Raji (cell line): ENCODE measurements around the gene LPCAT2.

Experiments
- POLR2A ChIP-seq: IDR thresholded peaks from 2 replicates; pipeline ENCODE4 v1.6.1; 2011; ENCODE audit warnings: low read depth, low read length, control low read depth; ENCODE audit not compliant: insufficient read depth

LPCAT2 gene

GRCh38 chr16:55624696-55625095 lies 115.8 kb downstream of the LPCAT2 start:
- no peak for TF ChIP-seq POLR2A

GRCh38 chr16:55625843-55626242 lies 117.0 kb downstream of the LPCAT2 start:
- TF ChIP-seq POLR2A = no peak

- TF ChIP-seq POLR2A = no peak
Observed at GRCh38 chr16:55628306-55628968, 119.6 kb downstream of the LPCAT2 start.

- no peak for TF ChIP-seq POLR2A
Observed at GRCh38 chr16:55630774-55631173, 121.9 kb downstream of the LPCAT2 start.

- no peak for TF ChIP-seq POLR2A
Observed at GRCh38 chr16:55632259-55632658, 123.4 kb downstream of the LPCAT2 start.

- TF ChIP-seq POLR2A = no peak
Observed at GRCh38 chr16:55634193-55634592, 125.3 kb downstream of the LPCAT2 start.
